DMS114 treated with DMSO at 0.1 percent for 48 hours (cell line): Measurements from ENCODE around the gene CARS2.
"Not testable (repeated sequence)": the region's sequence is repeated elsewhere in the genome, so short reads cannot be mapped to it uniquely, and the experiment has no call there.

ENCODE experiments used
- DNase-seq: peaks from one replicate; lab custom pipeline; 2025; ENCODE audit not compliant: unreplicated experiment; lab: John Stamatoyannopoulos, UW

Gene CARS2

GRCh38 chr13:110706570-110707372, 855 bp upstream of the CARS2 start:
- no peak for DNase-seq

- DNase-seq: no peak
Observed at GRCh38 chr13:110705356-110705825, 525 bp downstream of the CARS2 start.

GRCh38 chr13:110702591-110703526, 3.1 kb downstream of the CARS2 start:
- DNase-seq: no peak

GRCh38 chr13:110702089-110702488, 3.8 kb downstream of the CARS2 start:
- no peak for DNase-seq

GRCh38 chr13:110701061-110701460, 4.9 kb downstream of the CARS2 start:
- DNase-seq: not testable (repeated sequence)

GRCh38 chr13:110700641-110701040, 5.3 kb downstream of the CARS2 start:
- DNase-seq: no peak

GRCh38 chr13:110700186-110700585, 5.7 kb downstream of the CARS2 start:
- no peak for DNase-seq

GRCh38 chr13:110699148-110700145, 6.5 kb downstream of the CARS2 start:
- no peak for DNase-seq

GRCh38 chr13:110698689-110699088, 7.2 kb downstream of the CARS2 start:
- DNase-seq: no peak

- DNase-seq: no peak
Observed at GRCh38 chr13:110697842-110698241, 8.1 kb downstream of the CARS2 start.

GRCh38 chr13:110696776-110697175, 9.1 kb downstream of the CARS2 start:
- DNase-seq: no peak

- DNase-seq: not testable (repeated sequence)
Observed at GRCh38 chr13:110695774-110696173, 10.1 kb downstream of the CARS2 start.

- DNase-seq: no peak
Observed at GRCh38 chr13:110690516-110690915, 15.4 kb downstream of the CARS2 start.

- no peak for DNase-seq
Observed at GRCh38 chr13:110689711-110690110, 16.2 kb downstream of the CARS2 start.

GRCh38 chr13:110689041-110689440, 16.9 kb downstream of the CARS2 start:
- no peak for DNase-seq

- no peak for DNase-seq
Observed at GRCh38 chr13:110687736-110688135, 18.2 kb downstream of the CARS2 start.

GRCh38 chr13:110685305-110686020, 20.5 kb downstream of the CARS2 start:
- no peak for DNase-seq

GRCh38 chr13:110684388-110685056, 21.4 kb downstream of the CARS2 start:
- no peak for DNase-seq

GRCh38 chr13:110683921-110684320, 22.0 kb downstream of the CARS2 start:
- DNase-seq: no peak
